Stimulated activated CD8-positive, alpha-beta memory T cell treated with anti-CD3 and anti-CD28 coated beads, Interleukin-7, amount 100 ng/mL, for 48 hours (primary cell): ENCODE results near the gene TLCD4.

Source experiments
- DNase-seq, 2 donors: peaks; one replicate each; pipeline ENCODE4 v3.0.0-alpha.2; 2020; ENCODE audit warnings: low read depth in 1 of 2; ENCODE audit errors: extremely low read depth in 1 of 2

Gene TLCD4

GRCh38 chr1:95094923-95095322 is 22.2 kb upstream of the TLCD4 start:
- no peak for DNase-seq

- no peak for DNase-seq
These were observed 21.3 kb upstream of the TLCD4 start for GRCh38 chr1:95095833-95096217.

GRCh38 chr1:95096218-95096841 is 20.8 kb upstream of the TLCD4 start:
- DNase-seq: no peak

GRCh38 chr1:95097426-95097825 is 19.7 kb upstream of the TLCD4 start:
- no peak for DNase-seq

- DNase-seq: no peak
These were observed 19.0 kb upstream of the TLCD4 start for GRCh38 chr1:95098196-95098595.

DNA sequence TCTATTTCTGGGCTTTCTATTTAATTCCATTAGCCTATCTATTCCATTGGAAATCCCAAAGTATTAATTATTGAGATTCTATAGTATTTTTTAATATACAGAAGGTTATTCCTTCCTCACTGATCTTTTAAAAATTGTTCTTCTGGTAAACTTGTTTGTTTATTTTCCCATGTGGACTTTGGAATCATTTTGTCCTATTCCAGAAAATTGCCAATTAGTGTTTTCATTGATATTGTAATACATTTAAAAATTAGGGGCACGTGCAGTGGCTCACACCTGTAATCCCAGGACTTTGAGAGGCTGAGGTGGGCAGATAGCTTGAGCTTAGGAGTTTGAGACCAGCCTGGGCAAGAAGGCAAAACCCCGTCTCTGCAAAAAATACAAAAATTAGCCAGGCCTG is 8.4 kb upstream of the TLCD4 start:
- no peak for DNase-seq

GRCh38 chr1:95111014-95111413 is 6.1 kb upstream of the TLCD4 start:
- no peak for DNase-seq

GRCh38 chr1:95113684-95114083 is 3.5 kb upstream of the TLCD4 start:
- no peak for DNase-seq

DNA sequence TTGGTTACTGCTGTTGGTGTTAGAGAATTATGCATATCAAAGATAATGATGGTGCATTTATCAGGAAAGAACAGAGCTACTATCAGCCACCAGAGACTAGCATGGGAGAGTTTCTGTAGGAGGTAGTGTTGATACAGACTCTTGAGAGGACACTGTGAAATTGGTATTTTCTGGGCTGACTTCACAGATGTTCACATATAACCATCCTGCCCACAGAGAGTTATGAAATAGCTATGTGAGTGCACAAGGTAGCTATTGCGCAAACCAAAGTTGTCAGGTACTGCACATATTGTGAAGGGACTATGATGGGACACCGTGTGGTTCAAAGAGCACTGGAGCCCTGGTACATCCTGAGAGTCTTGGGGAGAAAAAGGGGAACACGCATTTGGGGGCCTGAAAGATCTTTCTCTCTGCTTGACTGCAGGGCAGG is 1.4 kb upstream of the TLCD4 start:
- DNase-seq: no peak

DNA sequence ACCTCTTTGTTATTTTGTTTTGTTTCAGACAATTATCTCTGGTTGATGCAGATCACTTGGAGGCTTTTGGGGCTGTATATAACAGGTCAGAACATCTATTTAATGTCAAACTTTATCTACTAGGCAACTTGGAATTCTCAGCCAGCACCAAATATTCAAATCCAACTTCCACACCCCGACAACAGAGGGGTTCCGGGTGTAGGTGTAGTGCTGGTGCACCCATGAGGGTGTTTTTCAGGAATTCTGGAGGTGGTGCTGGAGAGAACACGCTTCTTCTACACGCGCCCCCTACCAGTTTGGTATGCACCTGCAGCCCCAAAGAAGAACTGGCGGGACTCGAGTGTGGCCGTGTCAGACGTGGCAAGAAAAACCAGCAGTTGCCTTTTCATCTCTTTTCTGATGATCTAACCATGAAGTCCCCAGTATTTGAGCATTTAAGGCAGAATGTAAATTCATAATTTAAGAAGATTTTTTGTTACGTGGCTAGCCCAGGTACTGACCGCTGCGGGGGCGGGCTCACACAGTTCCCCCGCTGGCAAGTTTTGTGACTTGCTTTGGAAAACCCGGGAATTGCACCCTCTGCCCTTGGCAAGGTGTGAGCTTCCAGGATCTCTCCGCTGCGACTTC is 462 bp upstream of the TLCD4 start:
- DNase-seq: peak in 1 of 2 donors; percentile 38

DNA sequence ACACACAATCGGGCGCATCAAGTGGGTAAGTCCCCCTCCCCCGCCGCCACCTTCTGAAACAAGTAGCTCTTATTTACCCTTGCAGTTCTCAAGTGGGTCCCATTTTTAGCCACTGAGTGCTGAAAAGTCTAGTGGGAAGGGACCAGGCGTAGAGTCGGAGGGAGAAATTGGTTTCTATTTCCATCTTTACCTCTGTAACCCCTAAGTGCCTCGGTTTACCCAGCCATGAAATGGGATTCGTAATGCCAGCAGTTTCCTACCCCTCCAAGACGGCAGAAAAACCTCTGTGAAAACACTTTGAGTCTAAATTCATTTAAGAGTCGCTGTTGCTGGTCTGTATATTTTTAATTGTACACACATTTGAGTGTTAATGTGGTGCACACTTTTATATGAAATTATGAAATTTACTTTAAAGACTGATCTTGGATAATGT is 928 bp downstream of the TLCD4 start:
- DNase-seq: no peak

DNA sequence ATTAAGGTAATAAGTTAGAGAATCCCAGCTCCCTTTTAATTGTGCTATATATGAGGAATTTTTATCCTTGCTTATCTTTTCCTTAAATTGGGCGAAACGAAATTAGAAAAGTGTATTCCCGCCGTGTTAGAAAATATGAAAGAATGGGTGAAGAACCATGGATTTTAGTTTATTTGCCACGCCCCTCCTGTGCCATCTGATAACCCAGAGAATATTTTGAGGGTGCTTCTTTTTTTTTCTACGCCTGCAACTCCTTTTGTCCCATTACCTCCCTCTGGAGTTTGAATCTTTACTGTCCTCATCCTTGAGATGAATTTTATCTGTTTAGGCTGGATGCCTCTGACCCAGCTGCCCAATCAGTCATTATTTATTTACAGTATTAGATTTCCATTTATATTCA is 1.6 kb downstream of the TLCD4 start:
- DNase-seq: no peak

GRCh38 chr1:95119273-95119672 is 2.1 kb downstream of the TLCD4 start:
- no peak for DNase-seq

GRCh38 chr1:95122151-95122697 is 5.1 kb downstream of the TLCD4 start:
- DNase-seq: no peak

GRCh38 chr1:95124342-95124741 is 7.2 kb downstream of the TLCD4 start:
- no peak for DNase-seq

DNA sequence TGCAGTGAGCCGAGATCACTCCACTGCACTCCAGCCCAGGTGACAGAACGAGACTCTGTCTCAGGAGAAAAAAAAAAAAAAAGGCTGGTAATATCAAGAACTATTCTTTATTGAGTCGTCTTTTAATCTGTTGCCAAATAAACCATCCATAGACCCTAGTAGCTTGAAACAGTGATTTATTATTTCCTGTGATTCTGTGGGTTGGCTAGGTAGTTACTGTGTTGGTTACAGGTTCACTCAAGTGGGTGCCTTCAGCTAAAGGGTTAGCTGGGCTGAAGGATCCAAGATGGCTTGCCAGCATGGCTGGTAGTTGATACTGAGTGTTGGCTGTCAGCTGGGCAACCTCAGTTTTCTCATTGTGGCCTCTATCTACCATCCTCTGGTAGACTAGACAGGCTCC is 9.2 kb downstream of the TLCD4 start:
- DNase-seq: no peak

DNA sequence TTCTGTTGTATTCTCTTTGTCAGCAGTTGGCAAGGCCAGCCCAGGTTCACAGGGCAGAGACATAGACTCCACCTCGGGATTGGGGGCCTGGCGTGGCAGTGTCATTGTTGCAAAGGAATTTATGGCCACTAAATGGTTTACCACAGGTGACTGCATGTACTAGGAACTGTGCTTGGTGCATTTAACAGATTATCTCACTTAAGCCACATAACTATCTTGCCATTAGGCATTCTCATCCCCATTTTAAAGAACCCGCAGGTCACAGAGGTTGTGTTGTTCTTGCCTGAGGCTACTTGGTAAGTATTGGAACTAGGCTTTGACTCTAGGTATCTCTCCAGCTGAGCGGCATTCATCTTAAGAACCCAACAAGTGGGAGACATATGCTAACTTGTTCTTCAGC is 9.7 kb downstream of the TLCD4 start:
- DNase-seq: no peak

- no peak for DNase-seq
These were observed 10.2 kb downstream of the TLCD4 start for GRCh38 chr1:95127380-95127779.

GRCh38 chr1:95132762-95133161 is 15.6 kb downstream of the TLCD4 start:
- no peak for DNase-seq

- no peak for DNase-seq
These were observed 16.5 kb downstream of the TLCD4 start for GRCh38 chr1:95133687-95134086.

DNA sequence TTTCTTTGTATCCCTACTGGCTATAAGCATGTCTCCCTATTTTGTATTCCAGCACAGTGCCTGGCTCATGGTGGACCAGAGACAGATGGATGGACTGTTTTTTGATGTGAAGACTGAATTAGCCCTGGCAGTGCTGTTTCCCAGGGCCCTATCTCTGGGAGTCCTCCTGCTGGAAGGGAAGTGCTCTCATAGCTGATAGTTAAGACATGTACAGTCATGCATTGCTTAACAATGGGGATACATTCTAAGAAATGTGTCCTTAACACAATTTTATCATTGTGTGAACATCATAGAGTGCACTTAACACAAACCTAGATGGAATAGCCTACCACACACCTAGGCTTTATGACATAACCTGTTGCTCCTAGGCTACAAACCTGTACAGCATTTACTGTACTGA is 21.1 kb downstream of the TLCD4 start:
- no peak for DNase-seq

- DNase-seq: no peak
These were observed 21.9 kb downstream of the TLCD4 start for GRCh38 chr1:95139039-95139438.

GRCh38 chr1:95140791-95141190 is 23.6 kb downstream of the TLCD4 start:
- DNase-seq: no peak
